ENCODE data around the gene ACVR2B.

The ACVR2B gene

DNA sequence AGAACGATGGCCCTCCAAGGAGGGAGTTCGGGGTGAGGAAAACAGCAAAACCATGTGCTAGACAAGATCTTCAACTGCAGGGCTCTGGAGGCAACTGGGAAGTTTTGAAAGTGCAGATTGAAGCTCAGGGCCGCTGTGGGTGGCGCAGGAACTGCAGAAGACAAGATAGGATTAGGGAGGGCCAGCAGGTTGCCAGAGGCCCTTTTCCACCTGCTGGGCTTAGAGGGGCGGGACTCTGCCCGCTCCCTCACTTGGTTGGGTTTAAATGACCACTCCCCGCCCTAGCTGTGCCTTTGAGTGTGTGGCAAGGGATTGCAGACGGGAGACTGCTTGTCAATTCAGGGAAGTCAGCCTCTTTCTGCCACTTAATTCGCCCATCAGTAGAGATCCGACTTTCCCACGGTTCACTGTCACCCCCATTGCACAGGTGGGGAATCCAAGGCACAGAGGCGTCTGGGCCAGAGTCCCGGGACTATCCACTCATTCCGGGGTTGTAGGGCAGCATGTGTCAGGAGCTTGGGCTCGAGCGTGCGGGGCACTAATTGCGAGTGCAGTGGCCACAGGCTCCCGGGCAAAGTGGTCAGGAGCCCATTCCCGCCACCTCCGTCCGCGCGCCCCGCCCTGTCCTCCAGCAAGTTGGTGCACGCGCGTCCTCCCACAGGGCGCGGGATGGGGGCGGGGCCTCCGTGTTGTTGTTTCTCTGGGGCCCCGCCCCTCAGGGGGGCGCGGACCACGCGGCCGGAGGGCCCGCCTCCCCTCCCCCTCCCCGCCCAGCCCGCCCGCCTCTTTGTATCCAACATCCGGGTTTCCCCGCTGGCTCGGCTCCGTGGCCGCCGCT lies at the start of gene ACVR2B:
TSS of gene ACVR2B (plus strand) at position 816 of the 838 bp plus-strand sequence. CDS start 433 bp downstream, outside the sequence.
- TF ChIP-seq ZFP30 (CRISPR knock-in tag; IDR thresholded peaks at IDR 0.05) (no peak), CSDC2 (CRISPR knock-in tag; IDR thresholded peaks at IDR 0.05) (no peak), ARNTL (CRISPR knock-in tag; IDR thresholded peaks at IDR 0.05; ENCODE audit: borderline replicate concordance, low read depth) (no peak), BACH2 (CRISPR knock-in tag; IDR thresholded peaks at IDR 0.05; ENCODE audit: borderline replicate concordance) (no peak), TCF4 (CRISPR knock-in tag; IDR thresholded peaks at IDR 0.05; ENCODE audit: borderline replicate concordance) (no peak), PPARA (CRISPR knock-in tag; IDR thresholded peaks at IDR 0.05; ENCODE audit: borderline replicate concordance) (no peak), ZNF70 (CRISPR knock-in tag; IDR thresholded peaks at IDR 0.05) (no peak)
- TF ChIP-seq, protein P1, sequence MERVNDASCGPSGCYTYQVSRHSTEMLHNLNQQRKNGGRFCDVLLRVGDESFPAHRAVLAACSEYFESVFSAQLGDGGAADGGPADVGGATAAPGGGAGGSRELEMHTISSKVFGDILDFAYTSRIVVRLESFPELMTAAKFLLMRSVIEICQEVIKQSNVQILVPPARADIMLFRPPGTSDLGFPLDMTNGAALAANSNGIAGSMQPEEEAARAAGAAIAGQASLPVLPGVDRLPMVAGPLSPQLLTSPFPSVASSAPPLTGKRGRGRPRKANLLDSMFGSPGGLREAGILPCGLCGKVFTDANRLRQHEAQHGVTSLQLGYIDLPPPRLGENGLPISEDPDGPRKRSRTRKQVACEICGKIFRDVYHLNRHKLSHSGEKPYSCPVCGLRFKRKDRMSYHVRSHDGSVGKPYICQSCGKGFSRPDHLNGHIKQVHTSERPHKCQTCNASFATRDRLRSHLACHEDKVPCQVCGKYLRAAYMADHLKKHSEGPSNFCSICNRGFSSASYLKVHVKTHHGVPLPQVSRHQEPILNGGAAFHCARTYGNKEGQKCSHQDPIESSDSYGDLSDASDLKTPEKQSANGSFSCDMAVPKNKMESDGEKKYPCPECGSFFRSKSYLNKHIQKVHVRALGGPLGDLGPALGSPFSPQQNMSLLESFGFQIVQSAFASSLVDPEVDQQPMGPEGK (CRISPR knock-in tag; IDR thresholded peaks at IDR 0.05; ENCODE audit: borderline replicate concordance): no peak
- TF ChIP-seq, protein P2, sequence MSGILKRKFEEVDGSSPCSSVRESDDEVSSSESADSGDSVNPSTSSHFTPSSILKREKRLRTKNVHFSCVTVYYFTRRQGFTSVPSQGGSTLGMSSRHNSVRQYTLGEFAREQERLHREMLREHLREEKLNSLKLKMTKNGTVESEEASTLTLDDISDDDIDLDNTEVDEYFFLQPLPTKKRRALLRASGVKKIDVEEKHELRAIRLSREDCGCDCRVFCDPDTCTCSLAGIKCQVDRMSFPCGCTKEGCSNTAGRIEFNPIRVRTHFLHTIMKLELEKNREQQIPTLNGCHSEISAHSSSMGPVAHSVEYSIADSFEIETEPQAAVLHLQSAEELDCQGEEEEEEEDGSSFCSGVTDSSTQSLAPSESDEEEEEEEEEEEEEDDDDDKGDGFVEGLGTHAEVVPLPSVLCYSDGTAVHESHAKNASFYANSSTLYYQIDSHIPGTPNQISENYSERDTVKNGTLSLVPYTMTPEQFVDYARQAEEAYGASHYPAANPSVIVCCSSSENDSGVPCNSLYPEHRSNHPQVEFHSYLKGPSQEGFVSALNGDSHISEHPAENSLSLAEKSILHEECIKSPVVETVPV (CRISPR knock-in tag; IDR thresholded peaks at IDR 0.05): no peak
- TF ChIP-seq, protein P3, sequence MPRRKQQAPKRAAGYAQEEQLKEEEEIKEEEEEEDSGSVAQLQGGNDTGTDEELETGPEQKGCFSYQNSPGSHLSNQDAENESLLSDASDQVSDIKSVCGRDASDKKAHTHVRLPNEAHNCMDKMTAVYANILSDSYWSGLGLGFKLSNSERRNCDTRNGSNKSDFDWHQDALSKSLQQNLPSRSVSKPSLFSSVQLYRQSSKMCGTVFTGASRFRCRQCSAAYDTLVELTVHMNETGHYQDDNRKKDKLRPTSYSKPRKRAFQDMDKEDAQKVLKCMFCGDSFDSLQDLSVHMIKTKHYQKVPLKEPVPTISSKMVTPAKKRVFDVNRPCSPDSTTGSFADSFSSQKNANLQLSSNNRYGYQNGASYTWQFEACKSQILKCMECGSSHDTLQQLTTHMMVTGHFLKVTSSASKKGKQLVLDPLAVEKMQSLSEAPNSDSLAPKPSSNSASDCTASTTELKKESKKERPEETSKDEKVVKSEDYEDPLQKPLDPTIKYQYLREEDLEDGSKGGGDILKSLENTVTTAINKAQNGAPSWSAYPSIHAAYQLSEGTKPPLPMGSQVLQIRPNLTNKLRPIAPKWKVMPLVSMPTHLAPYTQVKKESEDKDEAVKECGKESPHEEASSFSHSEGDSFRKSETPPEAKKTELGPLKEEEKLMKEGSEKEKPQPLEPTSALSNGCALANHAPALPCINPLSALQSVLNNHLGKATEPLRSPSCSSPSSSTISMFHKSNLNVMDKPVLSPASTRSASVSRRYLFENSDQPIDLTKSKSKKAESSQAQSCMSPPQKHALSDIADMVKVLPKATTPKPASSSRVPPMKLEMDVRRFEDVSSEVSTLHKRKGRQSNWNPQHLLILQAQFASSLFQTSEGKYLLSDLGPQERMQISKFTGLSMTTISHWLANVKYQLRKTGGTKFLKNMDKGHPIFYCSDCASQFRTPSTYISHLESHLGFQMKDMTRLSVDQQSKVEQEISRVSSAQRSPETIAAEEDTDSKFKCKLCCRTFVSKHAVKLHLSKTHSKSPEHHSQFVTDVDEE (CRISPR knock-in tag; IDR thresholded peaks at IDR 0.05): no peak
- TF ChIP-seq, protein P4, sequence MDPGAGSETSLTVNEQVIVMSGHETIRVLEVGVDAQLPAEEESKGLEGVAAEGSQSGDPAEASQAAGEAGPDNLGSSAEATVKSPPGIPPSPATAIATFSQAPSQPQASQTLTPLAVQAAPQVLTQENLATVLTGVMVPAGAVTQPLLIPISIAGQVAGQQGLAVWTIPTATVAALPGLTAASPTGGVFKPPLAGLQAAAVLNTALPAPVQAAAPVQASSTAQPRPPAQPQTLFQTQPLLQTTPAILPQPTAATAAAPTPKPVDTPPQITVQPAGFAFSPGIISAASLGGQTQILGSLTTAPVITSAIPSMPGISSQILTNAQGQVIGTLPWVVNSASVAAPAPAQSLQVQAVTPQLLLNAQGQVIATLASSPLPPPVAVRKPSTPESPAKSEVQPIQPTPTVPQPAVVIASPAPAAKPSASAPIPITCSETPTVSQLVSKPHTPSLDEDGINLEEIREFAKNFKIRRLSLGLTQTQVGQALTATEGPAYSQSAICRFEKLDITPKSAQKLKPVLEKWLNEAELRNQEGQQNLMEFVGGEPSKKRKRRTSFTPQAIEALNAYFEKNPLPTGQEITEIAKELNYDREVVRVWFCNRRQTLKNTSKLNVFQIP (CRISPR knock-in tag; IDR thresholded peaks at IDR 0.05; ENCODE audit: borderline replicate concordance, low read depth): no peak
- TF ChIP-seq, protein P5, sequence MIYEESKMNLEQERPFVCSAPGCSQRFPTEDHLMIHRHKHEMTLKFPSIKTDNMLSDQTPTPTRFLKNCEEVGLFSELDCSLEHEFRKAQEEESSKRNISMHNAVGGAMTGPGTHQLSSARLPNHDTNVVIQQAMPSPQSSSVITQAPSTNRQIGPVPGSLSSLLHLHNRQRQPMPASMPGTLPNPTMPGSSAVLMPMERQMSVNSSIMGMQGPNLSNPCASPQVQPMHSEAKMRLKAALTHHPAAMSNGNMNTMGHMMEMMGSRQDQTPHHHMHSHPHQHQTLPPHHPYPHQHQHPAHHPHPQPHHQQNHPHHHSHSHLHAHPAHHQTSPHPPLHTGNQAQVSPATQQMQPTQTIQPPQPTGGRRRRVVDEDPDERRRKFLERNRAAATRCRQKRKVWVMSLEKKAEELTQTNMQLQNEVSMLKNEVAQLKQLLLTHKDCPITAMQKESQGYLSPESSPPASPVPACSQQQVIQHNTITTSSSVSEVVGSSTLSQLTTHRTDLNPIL (CRISPR knock-in tag; IDR thresholded peaks at IDR 0.05; ENCODE audit: low read depth): no peak
- peak; percentile 63 for ATAC-seq

DNA sequence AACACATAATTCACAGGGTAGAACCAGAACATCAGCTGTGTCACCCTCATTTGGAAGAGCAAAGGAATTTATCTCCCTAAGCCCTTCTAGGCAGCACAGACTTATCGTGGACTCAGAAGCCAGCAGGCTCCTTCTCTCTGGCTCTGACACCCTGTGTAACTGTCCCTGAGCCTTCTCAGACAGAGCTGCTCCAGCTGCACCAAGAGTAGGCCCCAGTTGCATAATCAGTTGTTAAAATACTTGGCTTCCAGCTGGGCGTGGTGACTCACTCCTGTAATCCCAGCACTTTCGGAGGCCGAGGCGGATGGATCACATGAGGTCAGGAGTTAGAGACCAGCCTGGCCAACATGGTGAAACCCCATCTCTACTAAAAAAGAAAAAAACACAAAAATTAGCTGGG lies 49.4 kb upstream of the ACVR2B start:
- ATAC-seq: no peak
- TF ChIP-seq, protein P4 (CRISPR knock-in tag; IDR thresholded peaks at IDR 0.05; ENCODE audit: borderline replicate concordance, low read depth): no peak
- TF ChIP-seq ZFP3 (CRISPR knock-in tag; IDR thresholded peaks at IDR 0.05): no peak
- TF ChIP-seq TOX (CRISPR knock-in tag; IDR thresholded peaks at IDR 0.05; ENCODE audit: borderline replicate concordance): no peak
- TF ChIP-seq, protein P3 (CRISPR knock-in tag; IDR thresholded peaks at IDR 0.05): no peak
- TF ChIP-seq GLIS3 (CRISPR knock-in tag; IDR thresholded peaks at IDR 0.05): no peak
- TF ChIP-seq ARNTL (CRISPR knock-in tag; IDR thresholded peaks at IDR 0.05; ENCODE audit: borderline replicate concordance, low read depth): no peak
- no peak for TF ChIP-seq BACH2 (CRISPR knock-in tag; IDR thresholded peaks at IDR 0.05; ENCODE audit: borderline replicate concordance)
- TF ChIP-seq OSR1 (CRISPR knock-in tag; IDR thresholded peaks at IDR 0.05): no peak
- no peak for TF ChIP-seq TCF4 (CRISPR knock-in tag; IDR thresholded peaks at IDR 0.05; ENCODE audit: borderline replicate concordance)

Data from SK-N-SH treated with all-trans-retinoic acid at 6 μM for 48 hours (cell line).